Middle frontal gyrus (tissue), 1 donor: ENCODE results near the gene DDX4.
"Not testable (repeated sequence)": the region's sequence is repeated elsewhere in the genome, so short reads cannot be mapped to it uniquely, and the experiment has no call there.

Experiments
- DNase-seq: peaks from one replicate; pipeline ENCODE4 v3.0.0-alpha.2; 2015; ENCODE audit warnings: low spot score; ENCODE audit errors: extremely low spot score

The DDX4 gene

GRCh38 chr5:55720188-55720703 lies 17.6 kb upstream of the DDX4 start:
- no peak for DNase-seq

GRCh38 chr5:55724281-55724680 lies 13.6 kb upstream of the DDX4 start:
- DNase-seq: no peak

- no peak for DNase-seq
These were observed 6.0 kb upstream of the DDX4 start for GRCh38 chr5:55731848-55732247.

GRCh38 chr5:55732585-55732984 lies 5.3 kb upstream of the DDX4 start:
- DNase-seq: no peak

- DNase-seq: no peak
These were observed 3.2 kb upstream of the DDX4 start for GRCh38 chr5:55734658-55735057.

- no peak for DNase-seq
These were observed 4.9 kb downstream of the DDX4 start for GRCh38 chr5:55742778-55743177.

- DNase-seq: no peak
These were observed 10.0 kb downstream of the DDX4 start for GRCh38 chr5:55747778-55748318.

DNA sequence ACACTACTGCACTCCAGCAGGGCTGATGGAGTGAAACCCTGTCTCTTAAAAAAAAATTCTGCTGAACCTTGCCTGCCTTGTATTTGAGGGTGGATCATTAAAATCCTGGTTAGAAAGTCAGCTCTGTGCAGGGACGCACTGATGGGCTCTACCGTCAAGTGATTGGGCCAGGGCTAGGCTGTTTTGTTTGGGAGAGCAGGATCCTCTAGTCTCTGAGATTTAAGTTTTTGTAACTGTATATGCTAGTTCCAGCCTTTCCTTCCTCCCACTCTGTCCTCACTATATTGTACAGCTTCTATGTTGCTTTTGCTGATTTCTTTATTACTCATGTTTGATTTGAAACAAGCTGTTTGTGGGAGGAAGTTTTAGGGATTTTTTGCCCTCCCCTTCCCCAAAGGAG lies 11.5 kb downstream of the DDX4 start:
- DNase-seq: no peak

DNA sequence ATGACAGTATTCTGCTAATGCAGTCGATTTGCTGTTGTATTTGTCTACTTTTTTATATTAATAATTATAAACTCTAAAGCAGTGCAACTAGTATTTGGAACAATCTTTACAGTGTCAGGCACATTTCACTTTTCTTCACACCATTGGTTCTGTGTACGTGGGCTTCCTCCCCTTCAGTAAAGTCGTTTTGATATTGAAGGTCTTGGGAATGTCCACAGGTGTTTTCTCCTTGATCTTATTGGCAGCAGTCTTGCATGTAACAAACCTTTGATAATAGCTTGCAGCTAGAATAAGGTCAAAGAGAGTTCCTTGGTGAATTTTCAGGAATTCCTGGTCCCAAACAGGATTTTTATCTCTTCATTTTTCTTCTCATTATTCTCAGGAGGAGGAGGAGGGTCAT lies 12.2 kb downstream of the DDX4 start:
- no peak for DNase-seq

DNA sequence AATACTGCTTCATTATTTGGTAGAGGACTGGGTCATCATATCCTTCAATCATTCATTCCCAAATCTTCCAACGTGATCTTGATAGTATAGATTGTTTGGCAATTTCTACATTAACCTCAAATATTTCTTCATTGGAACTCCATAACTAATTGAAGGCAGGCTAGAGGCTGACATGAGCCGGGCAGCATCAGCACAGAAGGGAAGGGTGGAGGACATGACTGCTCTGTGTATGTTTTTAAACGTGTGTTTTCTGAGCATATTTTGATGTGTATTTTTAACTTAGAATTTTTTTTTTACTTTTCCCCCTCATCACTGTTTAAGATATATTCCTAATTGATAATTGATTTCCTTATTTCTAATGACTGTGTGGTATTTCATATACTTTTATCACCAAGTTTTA lies 12.6 kb downstream of the DDX4 start:
- DNase-seq: no peak

- no peak for DNase-seq
These were observed 20.4 kb downstream of the DDX4 start for GRCh38 chr5:55758231-55758630.

- DNase-seq: no peak
These were observed 20.9 kb downstream of the DDX4 start for GRCh38 chr5:55758714-55759113.

- not testable (repeated sequence) for DNase-seq
These were observed 23.9 kb downstream of the DDX4 start for GRCh38 chr5:55761721-55762120.

- DNase-seq: no peak
These were observed 26.0 kb downstream of the DDX4 start for GRCh38 chr5:55763746-55764420.

GRCh38 chr5:55768279-55768678 lies 30.4 kb downstream of the DDX4 start:
- no peak for DNase-seq

- DNase-seq: no peak
These were observed 33.4 kb downstream of the DDX4 start for GRCh38 chr5:55771175-55771655.

DNA sequence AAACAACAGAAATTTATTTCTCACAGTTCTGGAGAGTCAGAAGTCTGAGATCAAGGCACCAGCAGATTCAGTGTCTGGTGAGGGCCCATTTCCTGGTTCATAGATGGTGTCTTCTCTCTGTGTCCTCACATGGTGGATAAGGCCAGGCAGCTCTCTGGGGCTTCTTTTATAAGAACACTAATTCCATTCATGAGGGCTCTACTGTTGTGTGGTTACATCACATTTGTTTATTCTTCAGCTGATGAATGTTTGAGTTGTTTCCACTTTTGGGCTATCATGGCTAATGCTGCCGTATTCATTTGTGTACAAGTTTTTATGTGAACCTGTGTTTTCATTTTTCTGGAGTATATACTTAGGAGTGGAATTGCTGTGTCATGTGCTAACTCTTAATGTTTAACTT lies 35.2 kb downstream of the DDX4 start:
- no peak for DNase-seq

GRCh38 chr5:55777332-55777731 lies 39.5 kb downstream of the DDX4 start:
- DNase-seq: no peak

DNA sequence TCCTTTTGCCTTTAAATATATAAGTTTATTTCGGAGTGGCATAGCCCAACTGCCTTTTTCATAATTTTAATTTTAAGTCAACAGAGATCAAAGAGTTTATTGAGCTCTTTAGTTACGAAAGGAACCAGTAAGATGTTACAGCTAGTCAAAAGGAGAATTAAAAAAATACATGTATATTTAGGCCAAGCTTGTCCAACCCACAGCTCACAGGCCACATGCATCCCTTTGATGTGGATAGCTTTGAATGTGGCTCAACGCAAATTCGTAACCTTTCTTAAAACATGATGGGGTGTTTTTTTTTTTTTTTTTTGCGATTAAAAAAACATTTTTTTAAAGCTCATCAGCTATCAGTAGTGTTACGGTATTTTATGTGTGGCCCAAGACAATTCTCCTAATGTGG lies 63.1 kb downstream of the DDX4 start:
- DNase-seq: no peak

DNA sequence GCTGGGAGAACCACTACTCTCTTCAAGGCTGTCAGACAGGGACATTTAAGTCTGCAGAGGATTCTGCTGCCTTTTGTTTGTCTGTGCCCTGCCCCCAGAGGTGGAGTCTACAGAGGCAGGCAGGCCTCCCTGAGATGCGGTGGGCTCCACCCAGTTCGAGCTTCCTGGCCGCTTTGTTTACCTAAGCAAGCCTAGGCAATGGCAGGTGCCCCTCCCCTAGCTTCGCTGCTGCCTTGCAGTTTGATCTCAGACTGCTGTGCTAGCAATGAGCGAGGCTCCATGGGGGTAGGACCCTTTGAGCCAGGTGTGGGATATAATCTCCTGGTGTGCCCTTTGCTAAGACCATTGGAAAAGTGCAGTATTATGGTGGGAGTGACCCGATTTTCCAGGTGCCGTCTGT lies 71.0 kb downstream of the DDX4 start:
- not testable (repeated sequence) for DNase-seq

- not testable (repeated sequence) for DNase-seq
These were observed 78.1 kb downstream of the DDX4 start for GRCh38 chr5:55815939-55816338.

DNA sequence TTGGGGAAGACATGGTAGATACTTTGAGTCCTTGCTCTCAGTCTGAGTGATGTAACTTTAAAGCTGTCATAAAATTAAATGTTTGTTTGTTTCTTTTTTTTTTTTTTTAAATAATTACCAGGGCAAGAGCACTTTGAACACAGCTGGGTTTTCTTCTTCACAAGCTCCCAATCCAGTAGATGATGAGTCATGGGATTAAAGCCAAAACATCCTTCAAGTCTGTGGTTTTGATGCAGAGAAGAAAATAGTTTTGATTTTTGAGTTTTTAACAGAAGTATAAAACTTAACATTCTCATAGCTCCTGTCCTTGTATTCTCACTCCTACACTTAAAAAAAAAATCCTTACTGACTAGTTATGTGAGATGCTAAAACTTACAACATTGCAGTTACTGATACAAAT lies 78.5 kb downstream of the DDX4 start:
- no peak for DNase-seq

DNA sequence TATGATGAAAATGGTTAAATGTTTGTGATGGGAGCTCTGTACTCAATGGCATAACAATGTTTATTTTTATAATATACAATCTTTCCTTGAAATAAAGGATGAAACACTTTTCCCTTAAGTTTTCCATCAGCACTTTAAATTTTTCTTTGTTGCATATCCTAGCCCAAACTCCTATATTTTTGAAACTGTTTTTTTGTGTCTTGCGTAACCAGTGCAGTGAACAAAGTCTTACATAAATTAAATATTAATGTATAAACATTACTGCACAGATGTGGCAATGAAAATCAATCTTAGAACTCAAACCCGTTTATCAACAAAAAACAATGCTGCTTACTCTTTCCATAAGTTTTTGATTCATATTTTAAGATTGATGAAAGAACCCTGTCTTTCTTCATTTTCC lies 79.2 kb downstream of the DDX4 start:
- DNase-seq: no peak
